ENCODE data around the gene APIP. TPM values are rescaled to one million over a fixed set of nuclear protein-coding genes. Genes with fewer than 3 reads are reported as not detected.
A peak's percentile ranks its signal among the peaks of the same experiment; 100 is the strongest.

APIP gene
- 14.0 and 18.7 TPM in 2 replicates for total RNA-seq

- peak; percentile 68 for DNase-seq (ENCODE audit: extremely low read depth, low read depth, low spot score)
Observed at GRCh38 chr11:34916015-34916842, at the start of gene APIP, which contains the start of gene PDHX. Gene APIP (minus strand): TSS chr11:34916379. CDS start chr11:34916284, 95 bp downstream. Gene PDHX (plus strand): TSS chr11:34916618. CDS start chr11:34916656, 38 bp downstream.

GRCh38 chr11:34964610-34965331, 48.6 kb upstream of the APIP start:
- no peak for DNase-seq (ENCODE audit: extremely low read depth, low read depth, low spot score)

GRCh38 chr11:34963351-34963750, 47.2 kb upstream of the APIP start:
- no peak for DNase-seq (ENCODE audit: extremely low read depth, low read depth, low spot score)

- DNase-seq (ENCODE audit: extremely low read depth, low read depth, low spot score) = no peak
Observed at GRCh38 chr11:34962034-34962433, 45.9 kb upstream of the APIP start.

GRCh38 chr11:34960277-34960676, 44.1 kb upstream of the APIP start:
- DNase-seq (ENCODE audit: extremely low read depth, low read depth, low spot score) = no peak

- DNase-seq (ENCODE audit: extremely low read depth, low read depth, low spot score) = no peak
Observed at GRCh38 chr11:34959770-34960169, 43.6 kb upstream of the APIP start.

GRCh38 chr11:34957606-34958005, 41.4 kb upstream of the APIP start:
- DNase-seq (ENCODE audit: extremely low read depth, low read depth, low spot score) = no peak

GRCh38 chr11:34957206-34957605, 41.0 kb upstream of the APIP start:
- no peak for DNase-seq (ENCODE audit: extremely low read depth, low read depth, low spot score)

GRCh38 chr11:34953955-34954354, 37.8 kb upstream of the APIP start:
- DNase-seq (ENCODE audit: extremely low read depth, low read depth, low spot score) = no peak

GRCh38 chr11:34948696-34949095, 32.5 kb upstream of the APIP start:
- no peak for DNase-seq (ENCODE audit: extremely low read depth, low read depth, low spot score)

- DNase-seq (ENCODE audit: extremely low read depth, low read depth, low spot score) = no peak
Observed at GRCh38 chr11:34944692-34945091, 28.5 kb upstream of the APIP start.

- no peak for DNase-seq (ENCODE audit: extremely low read depth, low read depth, low spot score)
Observed at GRCh38 chr11:34941688-34942087, 25.5 kb upstream of the APIP start.

- no peak for DNase-seq (ENCODE audit: extremely low read depth, low read depth, low spot score)
Observed at GRCh38 chr11:34940026-34940677, 24.0 kb upstream of the APIP start.

- no peak for DNase-seq (ENCODE audit: extremely low read depth, low read depth, low spot score)
Observed at GRCh38 chr11:34938611-34939010, 22.4 kb upstream of the APIP start.

- DNase-seq (ENCODE audit: extremely low read depth, low read depth, low spot score) = no peak
Observed at GRCh38 chr11:34936945-34937629, 20.9 kb upstream of the APIP start.

GRCh38 chr11:34929794-34930763, 13.9 kb upstream of the APIP start:
- DNase-seq (ENCODE audit: extremely low read depth, low read depth, low spot score) = no peak

GRCh38 chr11:34928960-34929680, 12.9 kb upstream of the APIP start:
- no peak for DNase-seq (ENCODE audit: extremely low read depth, low read depth, low spot score)

GRCh38 chr11:34928268-34928959, 12.2 kb upstream of the APIP start:
- DNase-seq (ENCODE audit: extremely low read depth, low read depth, low spot score) = no peak

- no peak for DNase-seq (ENCODE audit: extremely low read depth, low read depth, low spot score)
Observed at GRCh38 chr11:34926831-34927132, 10.6 kb upstream of the APIP start.

All from glomerular endothelial cell (primary cell).